Body of pancreas (tissue), 4 donors: ENCODE data around the gene VSIG1.
A peak's percentile ranks its signal among the peaks of the same experiment; 100 is the strongest.

Experiments used
- CTCF ChIP-seq, 7 experiments: fragments of 450-650 bp in 4 of 7; fragments of 200-600 bp in 3 of 7; sonication (generic) in 3 of 7; IDR thresholded peaks; one replicate each; pipeline ENCODE4 v1.5.1; 2016 to 2019; ENCODE audit warnings: antibody characterized with exemption in 7 of 7
- POLR2A ChIP-seq, 3 donors: fragments of 450-650 bp; IDR thresholded peaks; one replicate each; pipeline ENCODE4 v1.6.1; 2016; ENCODE audit warnings: antibody characterized with exemption in 3 of 3, mild to moderate bottlenecking in 2 of 3

GRCh38 chrX:108001218-108001814 is 43.5 kb upstream of the VSIG1 start:
- no peak for TF ChIP-seq POLR2A (IDR thresholded peaks at IDR 0.05)
- TF ChIP-seq CTCF (IDR thresholded peaks at IDR 0.05): peak; percentile 18 to 38 (median 26)
